ENCODE measurements around the gene ALPK3. TPM values are rescaled to one million over a fixed set of nuclear protein-coding genes. Genes with fewer than 3 reads are reported as not detected.

ALPK3 gene
- total and polyA plus RNA-seq, 10 of the 15 experiments (the other 5 are each of a cell fraction or from before 2014, with no cell fraction given) = under 0.01 to 0.05 (median 0.02) TPM; not detected in 6

DNA sequence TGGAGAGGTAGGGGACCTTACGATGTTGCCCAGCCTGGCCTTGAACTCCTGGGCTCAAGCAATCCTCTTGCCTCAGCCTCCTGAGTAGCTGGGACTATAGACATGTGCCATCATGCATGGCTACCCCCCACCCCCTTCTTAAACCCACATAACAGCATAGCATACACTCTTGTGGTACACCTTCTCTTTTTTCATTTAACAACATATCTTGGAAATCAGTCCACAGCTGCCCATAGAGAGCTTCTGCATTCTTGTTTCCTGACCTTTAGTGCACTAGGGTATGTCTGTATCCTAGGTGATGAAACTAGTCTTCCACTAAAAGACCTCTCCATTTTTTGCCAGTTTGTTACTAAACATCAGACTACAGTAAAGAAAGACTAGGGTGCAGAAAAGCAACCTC, 100.3 kb downstream of the ALPK3 start:
- in situ Hi-C loops (cut with MboI) = no loop called here
- intact Hi-C loops (cut with micrococcal nuclease; ENCODE audit: unreplicated experiment) = no loop called here

DNA sequence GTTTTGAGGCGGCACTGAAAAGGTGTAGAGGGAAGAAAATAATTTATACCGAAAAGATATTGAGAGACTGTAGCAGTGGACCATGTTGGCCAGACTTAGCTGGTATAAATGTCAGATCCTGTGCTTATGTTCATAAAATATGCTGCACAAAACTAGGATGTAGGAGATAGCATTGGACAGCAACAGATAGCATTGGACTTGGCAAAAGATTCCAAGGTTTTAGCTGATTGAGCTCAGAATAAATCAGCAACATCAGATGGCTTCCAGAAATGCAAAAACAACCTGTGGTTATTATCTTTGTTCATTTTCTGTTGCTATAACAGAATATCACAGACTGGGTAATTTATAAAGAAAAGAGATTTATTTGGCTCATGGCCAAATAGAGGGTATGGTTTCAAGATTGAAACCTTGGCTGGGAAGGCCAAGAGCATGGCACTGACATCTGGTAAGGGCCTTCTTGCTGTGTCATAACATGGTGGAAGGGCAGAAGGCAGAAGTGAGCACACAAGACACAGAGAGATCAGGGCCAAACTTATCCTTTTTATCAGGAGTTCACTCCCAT, 102.0 kb downstream of the ALPK3 start:
- Histone ChIP-seq H3K4me3 (no peak overlapping the region), H3K4me1 (ENCODE audit: control insufficient read depth, insufficient read depth, low read length) (peaks cover 14% of the 10 kb centered on the region), H3K9ac (ENCODE audit: control insufficient read depth, insufficient read depth, low read length) (no peak overlapping the region), H3K27ac (ENCODE audit: control insufficient read depth, insufficient read depth) (no peak overlapping the region), H3K36me3 (ENCODE audit: control insufficient read depth in 2 of 2, insufficient read depth in 2 of 2, low read length in 1 of 2) (no peaks in the 10 kb centered on the region), H3K27me3 (replicated peaks in 1 of 2; ENCODE audit: control insufficient read depth in 2 of 2, insufficient read depth in 2 of 2, low read length in 1 of 2) (no peaks in the 10 kb centered on the region; a peak in 1 of 4 replicates), H3K9me3 (replicated peaks; ENCODE audit: control insufficient read depth, insufficient read depth, low read length) (no peaks in the 10 kb centered on the region), H4K20me1 (ENCODE audit: control insufficient read depth, insufficient read depth) (no peaks in the 10 kb centered on the region), H2AFZ (ENCODE audit: control insufficient read depth, low read depth, low read length) (no peak overlapping the region), H3K4me2 (ENCODE audit: control insufficient read depth, insufficient read depth) (no peak overlapping the region), H3K79me2 (ENCODE audit: control insufficient read depth, insufficient read depth, low read length) (no peaks in the 10 kb centered on the region)
- SMC1A ChIA-PET (ENCODE audit: uncharacterized antibody, unreplicated experiment) = no interaction called here
- ATAC-seq (no peak), DNase-seq (ENCODE audit: low read depth, low spot score) (no peak), FAIRE-seq (no peak)
- intact Hi-C loops (cut with micrococcal nuclease; ENCODE audit: unreplicated experiment) = no loop called here
- RAD21 ChIA-PET (ENCODE audit: unreplicated experiment) = interaction anchor here (1.3 kb wide), 1 partner anchor 9 kb away, joined by 4 read pairs; no protein-coding TSS in a partner anchor
- no TSS peak for BruUV-seq (replicated peaks)
- 47% methylated on average over 2 of the region's 2 CpGs for WGBS (ENCODE audit: insufficient coverage, insufficient replicate concordance, low lambda C conversion rate, missing lambda C conversion rate)
- POLR2A ChIA-PET = interaction anchor here (0.9 kb wide), 1 partner anchor 11 kb away, joined by 3 read pairs; no protein-coding TSS in a partner anchor
- in situ Hi-C loops (cut with MboI) = no loop called here
- CTCF ChIA-PET = interaction anchor here (1.1 to 1.7 kb wide), 3 partner anchors 9 to 125 kb away, joined by 3 to 5 read pairs (median 4); no protein-coding TSS in a partner anchor
- TF ChIP-seq EZH2 (IDR thresholded peaks at IDR 0.05; ENCODE audit: borderline replicate concordance, control insufficient read depth, low read depth, low read length) = no peak
- TF ChIP-seq, protein P1, sequence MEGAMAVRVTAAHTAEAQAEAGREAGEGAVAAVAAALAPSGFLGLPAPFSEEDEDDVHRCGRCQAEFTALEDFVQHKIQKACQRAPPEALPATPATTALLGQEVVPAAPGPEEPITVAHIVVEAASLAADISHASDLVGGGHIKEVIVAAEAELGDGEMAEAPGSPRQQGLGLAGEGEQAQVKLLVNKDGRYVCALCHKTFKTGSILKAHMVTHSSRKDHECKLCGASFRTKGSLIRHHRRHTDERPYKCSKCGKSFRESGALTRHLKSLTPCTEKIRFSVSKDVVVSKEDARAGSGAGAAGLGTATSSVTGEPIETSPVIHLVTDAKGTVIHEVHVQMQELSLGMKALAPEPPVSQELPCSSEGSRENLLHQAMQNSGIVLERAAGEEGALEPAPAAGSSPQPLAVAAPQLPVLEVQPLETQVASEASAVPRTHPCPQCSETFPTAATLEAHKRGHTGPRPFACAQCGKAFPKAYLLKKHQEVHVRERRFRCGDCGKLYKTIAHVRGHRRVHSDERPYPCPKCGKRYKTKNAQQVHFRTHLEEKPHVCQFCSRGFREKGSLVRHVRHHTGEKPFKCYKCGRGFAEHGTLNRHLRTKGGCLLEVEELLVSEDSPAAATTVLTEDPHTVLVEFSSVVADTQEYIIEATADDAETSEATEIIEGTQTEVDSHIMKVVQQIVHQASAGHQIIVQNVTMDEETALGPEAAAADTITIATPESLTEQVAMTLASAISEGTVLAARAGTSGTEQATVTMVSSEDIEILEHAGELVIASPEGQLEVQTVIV (IDR thresholded peaks at IDR 0.05; ENCODE audit: borderline replicate concordance, partially characterized antibody) = no peak
- TF ChIP-seq, protein P2, sequence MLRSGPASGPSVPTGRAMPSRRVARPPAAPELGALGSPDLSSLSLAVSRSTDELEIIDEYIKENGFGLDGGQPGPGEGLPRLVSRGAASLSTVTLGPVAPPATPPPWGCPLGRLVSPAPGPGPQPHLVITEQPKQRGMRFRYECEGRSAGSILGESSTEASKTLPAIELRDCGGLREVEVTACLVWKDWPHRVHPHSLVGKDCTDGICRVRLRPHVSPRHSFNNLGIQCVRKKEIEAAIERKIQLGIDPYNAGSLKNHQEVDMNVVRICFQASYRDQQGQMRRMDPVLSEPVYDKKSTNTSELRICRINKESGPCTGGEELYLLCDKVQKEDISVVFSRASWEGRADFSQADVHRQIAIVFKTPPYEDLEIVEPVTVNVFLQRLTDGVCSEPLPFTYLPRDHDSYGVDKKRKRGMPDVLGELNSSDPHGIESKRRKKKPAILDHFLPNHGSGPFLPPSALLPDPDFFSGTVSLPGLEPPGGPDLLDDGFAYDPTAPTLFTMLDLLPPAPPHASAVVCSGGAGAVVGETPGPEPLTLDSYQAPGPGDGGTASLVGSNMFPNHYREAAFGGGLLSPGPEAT (IDR thresholded peaks at IDR 0.05; ENCODE audit: low read depth) = no peak
- TF ChIP-seq BACH1 (IDR thresholded peaks at IDR 0.05; ENCODE audit: borderline replicate concordance) = no peak
- no peak for TF ChIP-seq BCL11A (IDR thresholded peaks at IDR 0.05; ENCODE audit: low read depth, low read length)
- TF ChIP-seq SMAD5 (IDR thresholded peaks at IDR 0.05; ENCODE audit: low read depth) = no peak
- TF ChIP-seq KLF5 (IDR thresholded peaks at IDR 0.05; ENCODE audit: partially characterized antibody) = no peak
- TF ChIP-seq ZZZ3 (IDR thresholded peaks at IDR 0.05; ENCODE audit: control insufficient read depth, insufficient read length, low read depth) = no peak
- TF ChIP-seq WRNIP1 (IDR thresholded peaks at IDR 0.05; ENCODE audit: borderline replicate concordance, low read depth, low read length) = no peak
- no peak for TF ChIP-seq RAD51 (IDR thresholded peaks at IDR 0.05)

More for the DNA sequence above, 100.3 kb downstream of the ALPK3 start:
- Histone ChIP-seq H2AFZ (ENCODE audit: control insufficient read depth, low read depth, low read length) (no peak overlapping the region), H3K4me3 (no peak overlapping the region), H3K27me3 (replicated peaks in 1 of 2; ENCODE audit: control insufficient read depth in 2 of 2, insufficient read depth in 2 of 2, low read length in 1 of 2) (no peaks in the 10 kb centered on the region; a peak in 1 of 4 replicates), H3K79me2 (ENCODE audit: control insufficient read depth, insufficient read depth, low read length) (no peaks in the 10 kb centered on the region), H3K9me3 (replicated peaks; ENCODE audit: control insufficient read depth, insufficient read depth, low read length) (no peaks in the 10 kb centered on the region; the same call in 2 of the 3 replicates), H3K9ac (ENCODE audit: control insufficient read depth, insufficient read depth, low read length) (no peak overlapping the region), H3K36me3 (ENCODE audit: control insufficient read depth in 2 of 2, insufficient read depth in 2 of 2, low read length in 1 of 2) (no peaks in the 10 kb centered on the region), H4K20me1 (ENCODE audit: control insufficient read depth, insufficient read depth) (no peaks in the 10 kb centered on the region), H3K4me1 (ENCODE audit: control insufficient read depth, insufficient read depth, low read length) (peaks cover 14% of the 10 kb centered on the region), H3K4me2 (ENCODE audit: control insufficient read depth, insufficient read depth) (no peak overlapping the region), H3K27ac (ENCODE audit: control insufficient read depth, insufficient read depth) (no peak overlapping the region)
- CTCF ChIA-PET = interaction anchor here (0.6 to 1.7 kb wide), 2 partner anchors 11 to 154 kb away, joined by 3 to 5 read pairs; no protein-coding TSS in a partner anchor
- DNase-seq (ENCODE audit: low read depth, low spot score) (no peak), ATAC-seq (no peak), FAIRE-seq (peak; percentile 81)
- POLR2A ChIA-PET = no interaction called here
- RAD21 ChIA-PET (ENCODE audit: unreplicated experiment) = interaction anchor here (1.4 kb wide), 1 partner anchor 9 kb away, joined by 5 read pairs; no protein-coding TSS in a partner anchor
- 0 out of 4 replicates have a peak, but pooled peaks of 1 of the 2 experiments have one; percentile 24 for TF ChIP-seq BHLHE40 (IDR thresholded peaks at IDR 0.05; ENCODE audit: borderline replicate concordance in 1 of 2, low read depth in 2 of 2, low read length in 1 of 2)
- TF ChIP-seq MAX (IDR thresholded peaks at IDR 0.05; ENCODE audit: low read depth, low read length) = no peak
- TF ChIP-seq RAD21 (IDR thresholded peaks at IDR 0.05; ENCODE audit: insufficient read depth, low read depth, low read length) = no peak
- WGBS (ENCODE audit: insufficient coverage, insufficient replicate concordance, low lambda C conversion rate, missing lambda C conversion rate) = 81% methylated on average over 1 of the region's 1 CpG
- SMC1A ChIA-PET (ENCODE audit: uncharacterized antibody, unreplicated experiment) = interaction anchor here (2.2 kb wide), 1 partner anchor 11 kb away, joined by 6 read pairs; no protein-coding TSS in a partner anchor
- BruUV-seq (replicated peaks) = no TSS peak

Data from GM12878 (cell line).